Measurements from ENCODE around the gene TTC7B.

Gene TTC7B

GRCh38 chr14:90583916-90584605, 232.2 kb downstream of the TTC7B start:
- Histone ChIP-seq H3K27me3 (ENCODE audit: insufficient read depth, low read length, poor library complexity) (no peaks in the 10 kb centered on the region), H3K4me1 (ENCODE audit: insufficient read depth, low read length) (no peaks in the 10 kb centered on the region), H3K9me3 (ENCODE audit: insufficient read depth, low read length, severe bottlenecking) (no peaks in the 10 kb centered on the region), H3K36me3 (ENCODE audit: insufficient read depth, low read length) (no peaks in the 10 kb centered on the region), H3K79me2 (ENCODE audit: insufficient read depth, low read length) (no peaks in the 10 kb centered on the region), H3K4me2 (ENCODE audit: insufficient read depth, low read length) (no peak overlapping the region), H3K9ac (ENCODE audit: low read depth, low read length) (no peak overlapping the region), H4K20me1 (ENCODE audit: insufficient read depth, low read length) (no peaks in the 10 kb centered on the region), H3K4me3 (ENCODE audit: low read depth in 1 of 2, low read length in 2 of 2) (no peak overlapping the region), H2AFZ (ENCODE audit: low read depth, low read length) (no peak overlapping the region), H3K27ac (ENCODE audit: low read length) (no peak overlapping the region)
- no peak for TF ChIP-seq CTCF (IDR thresholded peaks at IDR 0.05; ENCODE audit: borderline replicate concordance, extremely low read depth, low read length, poor library complexity, severe bottlenecking)
- TF ChIP-seq EZH2 (IDR thresholded peaks at IDR 0.05; ENCODE audit: borderline replicate concordance, low read depth, low read length, severe bottlenecking) = no peak
- ATAC-seq (ENCODE audit: insufficient read depth, low read depth) (no peak), DNase-seq (no peak)

GRCh38 chr14:90583427-90583826, 232.8 kb downstream of the TTC7B start:
- Histone ChIP-seq H3K36me3 (ENCODE audit: insufficient read depth, low read length) (no peaks in the 10 kb centered on the region), H3K27me3 (ENCODE audit: insufficient read depth, low read length, poor library complexity) (no peaks in the 10 kb centered on the region), H3K9ac (ENCODE audit: low read depth, low read length) (no peak overlapping the region), H3K4me1 (ENCODE audit: insufficient read depth, low read length) (no peaks in the 10 kb centered on the region), H3K4me2 (ENCODE audit: insufficient read depth, low read length) (no peak overlapping the region), H3K27ac (ENCODE audit: low read length) (no peak overlapping the region), H3K79me2 (ENCODE audit: insufficient read depth, low read length) (no peaks in the 10 kb centered on the region), H4K20me1 (ENCODE audit: insufficient read depth, low read length) (no peaks in the 10 kb centered on the region), H3K4me3 (ENCODE audit: low read depth in 1 of 2, low read length in 2 of 2) (no peak overlapping the region), H2AFZ (ENCODE audit: low read depth, low read length) (no peak overlapping the region), H3K9me3 (ENCODE audit: insufficient read depth, low read length, severe bottlenecking) (no peaks in the 10 kb centered on the region)
- TF ChIP-seq EZH2 (IDR thresholded peaks at IDR 0.05; ENCODE audit: borderline replicate concordance, low read depth, low read length, severe bottlenecking) (no peak), CTCF (IDR thresholded peaks at IDR 0.05; ENCODE audit: borderline replicate concordance, extremely low read depth, low read length, poor library complexity, severe bottlenecking) (no peak)
- no peak for ATAC-seq (ENCODE audit: insufficient read depth, low read depth)
- DNase-seq = no peak

- Histone ChIP-seq H3K4me2 (ENCODE audit: insufficient read depth, low read length) (no peak overlapping the region), H3K9ac (ENCODE audit: low read depth, low read length) (no peak overlapping the region), H3K27ac (ENCODE audit: low read length) (no peak overlapping the region), H3K27me3 (ENCODE audit: insufficient read depth, low read length, poor library complexity) (no peaks in the 10 kb centered on the region), H3K4me1 (ENCODE audit: insufficient read depth, low read length) (no peaks in the 10 kb centered on the region), H2AFZ (ENCODE audit: low read depth, low read length) (no peak overlapping the region), H3K4me3 (ENCODE audit: low read depth in 1 of 2, low read length in 2 of 2) (no peak overlapping the region), H3K36me3 (ENCODE audit: insufficient read depth, low read length) (no peaks in the 10 kb centered on the region), H3K79me2 (ENCODE audit: insufficient read depth, low read length) (no peaks in the 10 kb centered on the region), H4K20me1 (ENCODE audit: insufficient read depth, low read length) (no peaks in the 10 kb centered on the region), H3K9me3 (ENCODE audit: insufficient read depth, low read length, severe bottlenecking) (no peaks in the 10 kb centered on the region)
- TF ChIP-seq EZH2 (IDR thresholded peaks at IDR 0.05; ENCODE audit: borderline replicate concordance, low read depth, low read length, severe bottlenecking) (no peak), CTCF (IDR thresholded peaks at IDR 0.05; ENCODE audit: borderline replicate concordance, extremely low read depth, low read length, poor library complexity, severe bottlenecking) (no peak)
- no peak for ATAC-seq (ENCODE audit: insufficient read depth, low read depth)
- no peak for DNase-seq
These were observed 234.1 kb downstream of the TTC7B start for GRCh38 chr14:90582166-90582565.
